Measurements from ENCODE around the gene OR6X1.
"Not testable (repeated sequence)": the region's sequence is repeated elsewhere in the genome, so short reads cannot be mapped to it uniquely, and the experiment has no call there.

OR6X1 gene

GRCh38 chr11:123753110-123753509 is 1.2 kb downstream of the OR6X1 start:
- no peak for DNase-seq (ENCODE audit: insufficient read length)
- TF ChIP-seq POLR2A (IDR thresholded peaks at IDR 0.05; ENCODE audit: low read depth, low read length) (no peak), TAF1 (IDR thresholded peaks at IDR 0.05; ENCODE audit: borderline replicate concordance, low read depth, low read length) (no peak), POLR2AphosphoS5 (IDR thresholded peaks at IDR 0.05; ENCODE audit: low read depth, low read length) (no peak)

DNA sequence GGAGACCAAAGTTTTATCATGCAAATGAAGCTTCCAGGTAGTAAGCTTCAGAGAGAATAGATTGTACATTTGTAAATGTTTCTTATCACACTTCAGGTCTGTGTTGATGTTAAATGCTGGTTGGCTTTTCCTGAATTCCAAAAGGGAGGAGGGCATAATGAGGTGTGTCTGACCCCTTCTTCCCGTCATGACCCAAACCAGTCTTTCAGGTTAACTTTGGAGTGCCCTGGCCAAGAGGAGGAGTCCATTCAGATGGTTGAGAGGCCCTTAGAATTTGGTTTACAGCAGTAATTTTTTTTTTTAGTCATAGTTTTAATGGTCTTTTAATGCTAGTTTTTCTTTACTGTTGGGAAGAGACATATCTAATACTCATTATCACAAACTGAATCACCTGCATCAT is 2.5 kb downstream of the OR6X1 start:
- FAIRE-seq (no peak), DNase-seq (ENCODE audit: insufficient read length) (no peak)
- TF ChIP-seq TAF1 (IDR thresholded peaks at IDR 0.05; ENCODE audit: borderline replicate concordance, low read depth, low read length) (no peak), POLR2A (IDR thresholded peaks at IDR 0.05; ENCODE audit: low read depth, low read length) (no peak), POLR2AphosphoS5 (IDR thresholded peaks at IDR 0.05; ENCODE audit: low read depth, low read length) (no peak)

More at GRCh38 chr11:123753110-123753509, 1.2 kb downstream of the OR6X1 start:
- peak; percentile 78 for FAIRE-seq

DNA sequence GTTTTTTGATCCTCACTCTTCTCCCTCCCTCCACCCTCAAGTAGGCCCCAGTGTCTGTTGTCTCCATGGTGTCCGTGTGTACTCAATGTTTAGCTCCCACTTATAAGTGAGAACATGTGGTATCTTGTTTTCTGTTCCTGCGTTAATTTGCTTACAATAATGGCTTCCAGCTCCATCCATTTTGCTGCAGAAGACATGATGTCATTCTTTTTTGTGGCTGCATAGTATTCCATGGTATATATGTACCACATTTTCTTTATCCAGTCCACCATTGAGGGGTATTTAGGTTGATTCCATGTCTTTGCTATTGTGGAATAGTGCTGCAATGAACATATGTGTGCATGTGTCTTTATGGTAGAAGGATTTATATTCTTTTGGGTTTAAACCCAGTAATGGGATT is 6.0 kb downstream of the OR6X1 start:
- DNase-seq (ENCODE audit: insufficient read length); FAIRE-seq: not testable (repeated sequence)

DNA sequence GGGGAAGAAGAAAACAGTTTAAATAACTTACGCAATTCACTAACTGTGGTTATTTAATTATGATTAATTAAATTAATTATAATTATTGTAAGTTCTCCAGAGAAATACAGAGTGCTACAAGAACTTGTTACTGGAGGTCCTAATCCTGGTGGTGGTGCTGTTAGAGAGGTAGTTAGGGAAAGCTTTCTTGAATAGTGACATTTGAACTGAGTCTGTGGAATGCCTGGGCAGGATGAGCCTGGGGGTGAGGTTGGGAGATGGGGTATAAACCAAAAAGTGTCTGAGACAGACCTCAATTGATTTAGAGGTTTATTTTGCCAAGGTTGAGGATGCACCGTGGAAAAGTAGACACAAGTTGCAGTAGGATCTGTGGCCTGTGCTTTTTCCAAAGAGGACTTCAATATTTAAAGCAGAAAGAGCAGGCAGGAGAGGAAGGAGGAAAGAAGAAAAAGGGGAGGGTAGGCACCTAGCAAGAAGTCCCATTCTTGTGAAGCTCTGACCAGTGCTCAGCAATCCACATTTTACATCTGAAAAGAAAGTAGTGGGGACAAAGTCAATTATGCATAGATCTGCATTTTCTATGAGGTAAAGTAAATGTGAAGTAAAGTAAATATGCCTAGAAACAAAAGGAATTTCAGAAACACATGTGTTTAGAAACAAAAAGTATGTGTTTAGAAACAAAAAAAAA is 8.4 kb downstream of the OR6X1 start:
- FAIRE-seq: no peak

GRCh38 chr11:123742724-123743120 is 11.6 kb downstream of the OR6X1 start:
- DNase-seq (ENCODE audit: insufficient read length) (no peak), FAIRE-seq (no peak)
- no peak for TF ChIP-seq TAF1 (IDR thresholded peaks at IDR 0.05; ENCODE audit: borderline replicate concordance, low read depth, low read length)
- TF ChIP-seq POLR2AphosphoS5 (IDR thresholded peaks at IDR 0.05; ENCODE audit: low read depth, low read length): no peak
- TF ChIP-seq POLR2A (IDR thresholded peaks at IDR 0.05; ENCODE audit: low read depth, low read length): no peak

More for the DNA sequence above, 8.4 kb downstream of the OR6X1 start:
- DNase-seq (ENCODE audit: insufficient read length): no peak
- TF ChIP-seq TAF1 (IDR thresholded peaks at IDR 0.05; ENCODE audit: borderline replicate concordance, low read depth, low read length) (no peak), POLR2A (IDR thresholded peaks at IDR 0.05; ENCODE audit: low read depth, low read length) (no peak), POLR2AphosphoS5 (IDR thresholded peaks at IDR 0.05; ENCODE audit: low read depth, low read length) (no peak)

DNA sequence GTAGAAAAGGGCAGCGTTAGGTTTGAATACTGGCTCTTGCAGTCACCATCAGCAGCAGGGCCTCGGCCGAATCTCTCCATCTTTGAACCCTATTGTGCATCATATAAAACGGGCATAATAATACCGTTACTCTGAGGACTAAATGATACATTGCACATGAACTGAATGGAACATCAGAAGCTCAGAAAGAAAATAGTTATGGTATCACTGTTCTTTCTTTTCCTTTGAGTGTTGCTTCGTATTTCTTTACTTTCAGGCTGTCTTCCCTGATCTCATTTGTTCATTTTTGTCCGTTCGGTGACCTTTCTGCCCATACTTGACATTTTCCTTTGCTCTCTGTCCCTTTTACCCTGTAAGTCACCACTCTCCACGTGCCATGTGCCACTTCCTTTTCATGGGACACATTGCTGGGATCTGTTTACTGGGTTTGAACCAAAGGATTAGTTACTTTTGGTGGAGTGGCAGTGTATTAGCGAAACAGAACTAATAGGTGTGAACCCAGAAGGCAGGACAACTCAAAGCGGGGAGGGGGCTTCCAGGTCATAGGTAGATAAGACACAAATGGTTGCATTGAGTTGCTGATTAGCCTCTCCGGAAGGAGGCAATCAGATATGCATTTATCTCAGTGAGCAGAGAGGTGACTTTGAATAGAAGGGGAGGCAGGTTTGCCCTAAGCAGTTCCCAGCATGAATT is 12.1 kb downstream of the OR6X1 start:
- TF ChIP-seq POLR2AphosphoS5 (IDR thresholded peaks at IDR 0.05; ENCODE audit: low read depth, low read length): no peak
- TF ChIP-seq POLR2A (IDR thresholded peaks at IDR 0.05; ENCODE audit: low read depth, low read length): no peak
- no peak for TF ChIP-seq TAF1 (IDR thresholded peaks at IDR 0.05; ENCODE audit: borderline replicate concordance, low read depth, low read length)
- DNase-seq (ENCODE audit: insufficient read length) (no peak), FAIRE-seq (no peak)

DNA sequence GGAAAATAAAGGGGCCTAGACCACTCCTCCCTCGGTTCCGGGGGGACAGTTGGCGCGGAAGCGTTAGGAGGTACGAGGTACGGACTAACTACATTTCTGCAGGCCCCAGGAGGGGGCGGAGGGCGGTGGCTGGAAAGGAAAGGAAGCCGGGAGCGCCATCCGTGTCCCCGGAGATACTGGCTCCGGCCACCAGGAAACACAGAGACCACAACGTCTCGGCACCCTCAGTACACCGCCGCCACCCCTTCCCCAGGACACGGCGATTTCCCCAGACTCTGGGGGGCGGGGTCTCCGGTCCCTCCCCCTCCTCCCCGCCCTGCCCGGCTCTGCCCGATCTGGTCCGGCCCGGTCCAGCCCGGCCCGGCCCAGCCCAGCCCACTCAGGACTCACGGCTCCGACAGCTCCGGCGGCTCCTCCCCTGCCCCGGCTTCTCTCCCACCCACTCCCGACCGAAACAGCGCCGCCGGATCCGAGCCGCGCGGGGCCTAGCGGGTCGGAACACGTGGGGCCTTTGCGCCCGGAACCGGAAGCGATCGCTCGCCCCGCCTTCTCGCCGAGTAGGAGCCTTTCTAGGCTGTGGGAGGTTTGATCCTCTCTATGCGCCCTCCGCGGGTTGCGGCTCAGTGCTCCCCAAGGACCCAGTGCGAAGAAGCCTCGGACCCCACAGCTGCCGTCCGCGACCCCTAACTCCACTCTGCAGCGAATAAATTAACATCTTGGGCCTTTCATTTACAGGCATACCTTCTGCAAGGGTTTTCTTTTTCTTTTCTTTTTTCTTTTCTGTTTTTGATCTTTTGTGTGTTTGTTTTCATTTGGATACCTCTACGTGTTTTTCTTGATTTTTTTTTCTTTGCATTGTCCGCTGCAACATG is 12.9 kb downstream of the OR6X1 start, which contains the start of gene ZNF202:
ZNF202 (minus strand) TSS at position 502 of the 872 bp plus-strand sequence. CDS start 10,772 bp downstream, outside the sequence.
- TF ChIP-seq POLR2A (IDR thresholded peaks at IDR 0.05; ENCODE audit: low read depth, low read length) (peak; percentile 70), POLR2AphosphoS5 (IDR thresholded peaks at IDR 0.05; ENCODE audit: low read depth, low read length) (peak; percentile 53; the same call in 1 of the 2 replicates), TAF1 (IDR thresholded peaks at IDR 0.05; ENCODE audit: borderline replicate concordance, low read depth, low read length) (peak; percentile 20; the same call in 1 of the 2 replicates)
- peak; percentile 63 for DNase-seq (ENCODE audit: insufficient read length)
- peak; percentile 99 for FAIRE-seq

DNA sequence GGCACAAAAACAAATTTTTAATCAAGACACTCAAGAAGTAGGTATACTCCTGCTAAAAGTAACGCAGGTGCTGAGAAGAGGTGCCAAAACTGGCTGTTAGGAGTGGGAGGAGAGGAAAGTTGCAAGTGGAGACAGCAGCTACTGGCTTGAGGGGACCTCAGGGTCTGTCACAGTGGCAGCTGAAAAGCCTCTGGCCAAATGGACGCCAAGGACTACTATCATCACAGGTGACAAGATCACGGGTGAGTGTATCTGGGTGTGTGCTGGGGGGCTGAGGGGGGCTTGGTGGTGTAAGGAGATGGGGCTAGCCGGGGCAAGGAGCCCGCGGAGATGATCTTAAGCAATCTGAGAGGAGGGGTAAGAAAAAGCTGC is 13.5 kb downstream of the OR6X1 start:
- FAIRE-seq (peak; percentile 87), DNase-seq (ENCODE audit: insufficient read length) (no peak)
- TF ChIP-seq POLR2AphosphoS5 (IDR thresholded peaks at IDR 0.05; ENCODE audit: low read depth, low read length): no peak
- TF ChIP-seq POLR2A (IDR thresholded peaks at IDR 0.05; ENCODE audit: low read depth, low read length): no peak
- TF ChIP-seq TAF1 (IDR thresholded peaks at IDR 0.05; ENCODE audit: borderline replicate concordance, low read depth, low read length): no peak

DNA sequence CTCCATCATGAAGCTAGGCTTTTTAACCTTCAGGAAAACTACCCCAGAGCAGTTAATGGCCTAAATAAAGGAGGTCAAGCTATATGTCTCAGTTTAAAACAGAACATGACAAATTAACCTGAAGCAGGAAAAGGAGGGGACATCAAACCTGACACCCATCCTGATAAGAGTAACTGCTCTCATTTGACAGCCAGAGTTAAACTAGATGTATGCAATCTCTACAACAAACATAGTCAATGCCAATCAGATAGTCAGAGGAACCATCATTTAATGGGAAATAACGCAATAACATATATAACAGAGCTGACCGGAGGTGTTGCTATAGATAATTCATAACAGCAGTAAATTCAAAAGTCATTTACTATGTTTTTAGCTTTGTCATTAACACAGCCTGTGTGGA is 15.9 kb downstream of the OR6X1 start:
- TF ChIP-seq TAF1 (IDR thresholded peaks at IDR 0.05; ENCODE audit: borderline replicate concordance, low read depth, low read length) (no peak), POLR2AphosphoS5 (IDR thresholded peaks at IDR 0.05; ENCODE audit: low read depth, low read length) (no peak), POLR2A (IDR thresholded peaks at IDR 0.05; ENCODE audit: low read depth, low read length) (no peak)
- DNase-seq (ENCODE audit: insufficient read length) (no peak), FAIRE-seq (peak; percentile 64)

- TF ChIP-seq POLR2AphosphoS5 (IDR thresholded peaks at IDR 0.05; ENCODE audit: low read depth, low read length) (no peak), POLR2A (IDR thresholded peaks at IDR 0.05; ENCODE audit: low read depth, low read length) (no peak), TAF1 (IDR thresholded peaks at IDR 0.05; ENCODE audit: borderline replicate concordance, low read depth, low read length) (no peak)
- DNase-seq (ENCODE audit: insufficient read length): no peak
- FAIRE-seq: no peak
Measured at GRCh38 chr11:123736769-123737168, 17.5 kb downstream of the OR6X1 start.

GRCh38 chr11:123729602-123730001 is 24.7 kb downstream of the OR6X1 start:
- DNase-seq (ENCODE audit: insufficient read length) (no peak), FAIRE-seq (no peak)
- TF ChIP-seq POLR2AphosphoS5 (IDR thresholded peaks at IDR 0.05; ENCODE audit: low read depth, low read length) (no peak), POLR2A (IDR thresholded peaks at IDR 0.05; ENCODE audit: low read depth, low read length) (no peak), TAF1 (IDR thresholded peaks at IDR 0.05; ENCODE audit: borderline replicate concordance, low read depth, low read length) (no peak)

Data from GM12892 (cell line).